GM18526 (cell line): ENCODE measurements around the gene MINDY4B.

Source experiments
- POLR2A ChIP-seq: IDR thresholded peaks from 3 replicates; pipeline ENCODE4 v1.6.1; 2011; ENCODE audit not compliant: insufficient read length; ENCODE audit errors: extremely low read depth

MINDY4B gene

GRCh38 chr3:150905339-150905738 lies at the start of gene MINDY4B:
TSS of gene MINDY4B (minus strand) at chr3:150905439. CDS start at chr3:150905439, 0 bp downstream.
- no peak for TF ChIP-seq POLR2A

- TF ChIP-seq POLR2A: no peak
These were observed 46.7 kb upstream of the MINDY4B start for GRCh38 chr3:150951923-150952322.

- no peak for TF ChIP-seq POLR2A
These were observed 40.2 kb upstream of the MINDY4B start for GRCh38 chr3:150945226-150946032.

GRCh38 chr3:150942221-150942620 lies 37.0 kb upstream of the MINDY4B start:
- no peak for TF ChIP-seq POLR2A

GRCh38 chr3:150936693-150937092 lies 31.5 kb upstream of the MINDY4B start:
- no peak for TF ChIP-seq POLR2A

- TF ChIP-seq POLR2A: no peak
These were observed 28.3 kb upstream of the MINDY4B start for GRCh38 chr3:150933473-150933995.

GRCh38 chr3:150931745-150932144 lies 26.5 kb upstream of the MINDY4B start:
- no peak for TF ChIP-seq POLR2A

GRCh38 chr3:150930839-150931238 lies 25.6 kb upstream of the MINDY4B start:
- TF ChIP-seq POLR2A: no peak

GRCh38 chr3:150928234-150928633 lies 23.0 kb upstream of the MINDY4B start:
- no peak for TF ChIP-seq POLR2A

GRCh38 chr3:150926328-150926727 lies 21.1 kb upstream of the MINDY4B start:
- TF ChIP-seq POLR2A: no peak

DNA sequence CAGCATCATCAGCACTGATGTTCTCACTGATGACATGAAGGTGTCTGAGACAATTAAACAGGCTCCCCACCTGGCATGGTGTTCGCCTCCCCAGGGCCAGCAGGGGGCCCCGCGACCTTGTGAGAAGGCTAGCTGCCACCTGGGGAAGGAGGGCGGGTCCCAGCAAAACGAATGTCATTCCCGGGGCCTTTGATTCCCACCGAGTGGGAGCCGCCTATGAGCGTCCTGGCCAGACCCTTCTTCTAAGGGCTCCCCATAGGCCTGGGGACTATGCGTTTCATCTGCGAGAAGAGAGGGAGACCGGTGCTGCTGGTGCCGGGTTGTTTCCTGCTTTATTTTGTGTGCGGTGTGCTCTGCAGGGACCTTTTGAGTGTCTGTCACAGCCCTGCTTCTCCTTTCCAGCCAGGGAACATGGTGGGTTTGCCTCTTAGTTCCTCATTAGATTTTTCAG lies 20.5 kb upstream of the MINDY4B start:
- TF ChIP-seq POLR2A: no peak

DNA sequence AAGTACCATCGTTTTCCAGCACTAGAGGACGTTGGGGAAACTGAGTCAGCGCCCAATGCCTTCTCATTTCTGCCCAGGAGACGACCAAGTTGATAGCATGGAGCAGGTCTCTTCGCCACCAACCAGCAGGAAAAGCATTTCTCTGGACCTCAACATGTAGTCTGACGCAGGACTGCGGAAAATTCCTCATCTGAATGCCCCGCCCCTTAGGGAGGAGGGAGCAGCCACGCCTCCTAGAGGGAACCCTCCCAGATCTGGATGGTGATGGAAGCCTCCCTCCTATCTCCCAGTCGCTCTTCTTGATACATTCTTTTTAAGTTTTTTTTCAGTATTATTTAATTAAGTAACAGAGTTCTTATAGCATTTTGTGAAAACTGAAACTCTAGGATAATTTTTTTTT lies 17.4 kb upstream of the MINDY4B start:
- no peak for TF ChIP-seq POLR2A

DNA sequence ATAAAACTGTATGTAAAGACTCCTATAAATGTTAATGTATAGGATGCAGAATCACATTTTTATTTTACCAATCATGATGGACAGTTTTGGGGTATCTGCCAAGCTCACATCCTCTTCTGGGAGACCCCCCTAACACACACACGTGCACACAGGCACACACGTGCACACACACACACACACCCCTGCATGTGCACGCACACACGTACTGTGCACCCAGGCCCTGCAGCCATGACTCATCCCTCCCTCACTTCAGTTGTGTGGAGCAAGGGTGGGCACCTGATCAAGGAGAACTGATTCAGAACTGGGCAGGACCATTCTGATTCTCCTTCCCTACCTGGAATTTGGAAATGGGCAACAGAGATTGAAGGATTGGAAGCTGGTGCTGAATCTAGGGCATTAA lies 16.0 kb upstream of the MINDY4B start:
- TF ChIP-seq POLR2A: no peak

- TF ChIP-seq POLR2A: no peak
These were observed 15.0 kb upstream of the MINDY4B start for GRCh38 chr3:150920236-150920635.

DNA sequence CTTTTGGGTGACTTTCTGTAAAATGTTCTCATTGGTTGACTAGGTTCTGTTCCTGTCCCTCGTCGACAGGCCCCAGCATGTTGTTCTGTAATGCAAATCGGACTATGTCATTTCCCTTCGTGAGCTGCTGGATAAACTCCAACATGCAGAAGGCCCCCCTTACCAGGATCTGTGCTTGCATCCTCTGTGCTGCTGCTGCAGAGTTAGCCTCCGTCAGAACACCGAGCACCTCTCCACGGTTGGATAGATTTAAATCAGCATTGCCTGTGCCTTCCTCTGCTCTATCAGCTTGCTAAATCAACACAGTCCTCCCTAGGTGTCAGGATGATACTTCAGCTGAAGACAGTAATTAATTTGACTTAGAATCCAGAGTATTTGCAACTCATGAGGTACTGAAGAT lies 12.7 kb upstream of the MINDY4B start:
- TF ChIP-seq POLR2A: no peak

- no peak for TF ChIP-seq POLR2A
These were observed 8.1 kb upstream of the MINDY4B start for GRCh38 chr3:150913133-150913922.
